ENCODE data around the gene NEMP2.
A peak's percentile ranks its signal among the peaks of the same experiment; 100 is the strongest.

The NEMP2 gene

DNA sequence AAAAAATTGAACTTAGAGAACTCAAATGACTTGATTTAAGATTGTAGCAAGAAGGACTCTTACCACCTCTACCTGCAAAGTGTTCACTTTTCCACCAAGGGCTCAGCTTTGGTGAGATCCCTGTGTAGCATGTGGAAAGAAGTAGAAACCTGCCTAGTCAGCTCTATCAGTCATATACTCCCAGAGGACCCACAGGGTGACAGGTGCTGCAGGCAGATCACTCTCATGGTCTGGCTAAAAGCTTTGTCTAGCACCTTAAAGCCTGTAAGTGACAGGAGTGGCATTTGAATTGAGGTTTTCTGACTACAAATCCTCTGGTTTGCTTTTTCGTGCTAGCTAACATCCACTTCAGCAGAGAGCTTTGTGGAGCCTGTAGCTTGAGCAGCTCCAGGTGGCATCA, 18.7 kb upstream of the NEMP2 start:
- Histone ChIP-seq H3K4me3 (ENCODE audit: low read depth, low read length) (no peak overlapping the region), H3K4me1 (ENCODE audit: control insufficient read depth, insufficient read depth, low read length) (no peaks in the 10 kb centered on the region; the same call in 1 of the 2 replicates), H3K27ac (ENCODE audit: low read depth, low read length) (no peak overlapping the region), H3K9me3 (ENCODE audit: control insufficient read depth, insufficient read depth, low read length) (no peaks in the 10 kb centered on the region), H3K27me3 (ENCODE audit: control insufficient read depth, insufficient read depth, low read length) (no peaks in the 10 kb centered on the region), H3K9ac (ENCODE audit: low read depth, low read length) (no peak overlapping the region), H3K36me3 (ENCODE audit: control insufficient read depth, insufficient read depth, low read length) (no peaks in the 10 kb centered on the region)

- Histone ChIP-seq H3K9ac (ENCODE audit: low read depth, low read length) (no peak overlapping the region), H3K36me3 (ENCODE audit: control insufficient read depth, insufficient read depth, low read length) (no peaks in the 10 kb centered on the region), H3K4me1 (ENCODE audit: control insufficient read depth, insufficient read depth, low read length) (no peaks in the 10 kb centered on the region; the same call in 1 of the 2 replicates), H3K4me3 (ENCODE audit: low read depth, low read length) (no peak overlapping the region), H3K9me3 (ENCODE audit: control insufficient read depth, insufficient read depth, low read length) (no peaks in the 10 kb centered on the region), H3K27me3 (ENCODE audit: control insufficient read depth, insufficient read depth, low read length) (no peaks in the 10 kb centered on the region), H3K27ac (ENCODE audit: low read depth, low read length) (no peak overlapping the region)
These were observed 17.4 kb upstream of the NEMP2 start for GRCh38 chr2:190551928-190552327.

DNA sequence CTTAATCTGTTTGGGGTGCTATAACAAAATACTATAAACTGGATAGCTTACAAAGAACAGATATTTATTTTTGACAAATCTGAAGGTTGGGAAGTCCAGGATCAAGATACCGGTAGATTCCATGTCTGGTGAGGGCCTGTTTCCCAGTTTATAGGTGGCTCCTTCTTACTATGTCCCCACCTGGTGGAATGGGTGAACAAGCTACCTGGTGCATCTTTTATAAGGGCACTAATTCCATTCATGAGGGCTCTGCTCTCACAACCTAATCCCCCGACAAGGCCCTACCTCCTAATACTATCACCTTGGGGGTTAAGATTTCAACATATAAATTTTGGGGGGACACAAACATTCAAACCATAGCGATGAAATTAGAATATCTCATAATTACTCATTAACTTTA, 15.6 kb upstream of the NEMP2 start:
- no peak overlapping the region for H3K4me3 ChIP-seq (ENCODE audit: low read depth, low read length)
- H3K4me1 ChIP-seq (ENCODE audit: control insufficient read depth, insufficient read depth, low read length): no peaks in the 10 kb centered on the region; the same call in 1 of the 2 replicates
- H3K27me3 ChIP-seq (ENCODE audit: control insufficient read depth, insufficient read depth, low read length): no peaks in the 10 kb centered on the region
- H3K9ac ChIP-seq (ENCODE audit: low read depth, low read length): no peak overlapping the region
- no peak overlapping the region for H3K27ac ChIP-seq (ENCODE audit: low read depth, low read length)
- no peaks in the 10 kb centered on the region for H3K9me3 ChIP-seq (ENCODE audit: control insufficient read depth, insufficient read depth, low read length)
- H3K36me3 ChIP-seq (ENCODE audit: control insufficient read depth, insufficient read depth, low read length): no peaks in the 10 kb centered on the region

- Histone ChIP-seq H3K4me3 (ENCODE audit: low read depth, low read length) (no peak overlapping the region), H3K9ac (ENCODE audit: low read depth, low read length) (no peak overlapping the region), H3K4me1 (ENCODE audit: control insufficient read depth, insufficient read depth, low read length) (no peaks in the 10 kb centered on the region), H3K9me3 (ENCODE audit: control insufficient read depth, insufficient read depth, low read length) (no peaks in the 10 kb centered on the region), H3K36me3 (ENCODE audit: control insufficient read depth, insufficient read depth, low read length) (no peaks in the 10 kb centered on the region), H3K27ac (ENCODE audit: low read depth, low read length) (no peak overlapping the region), H3K27me3 (ENCODE audit: control insufficient read depth, insufficient read depth, low read length) (no peaks in the 10 kb centered on the region)
These were observed 13.4 kb upstream of the NEMP2 start for GRCh38 chr2:190547886-190548285.

GRCh38 chr2:190546734-190547133, 12.2 kb upstream of the NEMP2 start:
- H3K4me3 ChIP-seq (ENCODE audit: low read depth, low read length): no peak overlapping the region
- no peaks in the 10 kb centered on the region for H3K4me1 ChIP-seq (ENCODE audit: control insufficient read depth, insufficient read depth, low read length)
- H3K36me3 ChIP-seq (ENCODE audit: control insufficient read depth, insufficient read depth, low read length): no peaks in the 10 kb centered on the region
- H3K9me3 ChIP-seq (ENCODE audit: control insufficient read depth, insufficient read depth, low read length): no peaks in the 10 kb centered on the region
- H3K27me3 ChIP-seq (ENCODE audit: control insufficient read depth, insufficient read depth, low read length): no peaks in the 10 kb centered on the region
- H3K9ac ChIP-seq (ENCODE audit: low read depth, low read length): no peak overlapping the region
- no peak overlapping the region for H3K27ac ChIP-seq (ENCODE audit: low read depth, low read length)

- Histone ChIP-seq H3K36me3 (ENCODE audit: control insufficient read depth, insufficient read depth, low read length) (no peaks in the 10 kb centered on the region), H3K27me3 (ENCODE audit: control insufficient read depth, insufficient read depth, low read length) (no peaks in the 10 kb centered on the region), H3K4me1 (ENCODE audit: control insufficient read depth, insufficient read depth, low read length) (no peaks in the 10 kb centered on the region), H3K9ac (ENCODE audit: low read depth, low read length) (no peak overlapping the region), H3K4me3 (ENCODE audit: low read depth, low read length) (no peak overlapping the region), H3K9me3 (ENCODE audit: control insufficient read depth, insufficient read depth, low read length) (no peaks in the 10 kb centered on the region), H3K27ac (ENCODE audit: low read depth, low read length) (no peak overlapping the region)
These were observed 11.2 kb upstream of the NEMP2 start for GRCh38 chr2:190545555-190546385.

DNA sequence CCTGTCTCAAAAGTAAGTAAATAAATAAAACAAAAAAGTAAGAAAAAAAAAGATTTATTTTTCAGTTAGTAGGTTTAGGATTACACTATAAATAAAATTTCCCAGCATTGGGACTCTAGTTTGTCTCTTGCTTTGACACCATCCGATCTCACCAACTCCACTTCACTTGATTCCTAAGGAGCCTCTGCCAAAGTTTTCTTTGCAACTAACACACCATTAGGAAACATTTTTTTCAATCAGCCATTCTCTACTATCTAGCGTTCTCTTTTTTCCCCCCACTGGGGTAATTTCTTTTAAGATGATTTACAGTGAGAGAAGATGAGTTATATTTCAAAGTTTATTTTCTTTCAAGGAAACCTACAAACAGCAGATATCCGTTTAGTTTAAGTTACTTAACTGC, 10.6 kb upstream of the NEMP2 start:
- H3K27me3 ChIP-seq (ENCODE audit: control insufficient read depth, insufficient read depth, low read length): no peaks in the 10 kb centered on the region
- H3K9ac ChIP-seq (ENCODE audit: low read depth, low read length): no peak overlapping the region
- no peaks in the 10 kb centered on the region for H3K36me3 ChIP-seq (ENCODE audit: control insufficient read depth, insufficient read depth, low read length)
- H3K27ac ChIP-seq (ENCODE audit: low read depth, low read length): no peak overlapping the region
- no peaks in the 10 kb centered on the region for H3K4me1 ChIP-seq (ENCODE audit: control insufficient read depth, insufficient read depth, low read length)
- no peak overlapping the region for H3K4me3 ChIP-seq (ENCODE audit: low read depth, low read length)
- peaks cover 4% of the 10 kb centered on the region; the same call in 1 of the 2 replicates for H3K9me3 ChIP-seq (ENCODE audit: control insufficient read depth, insufficient read depth, low read length)

GRCh38 chr2:190540048-190540447, 5.5 kb upstream of the NEMP2 start:
- Histone ChIP-seq H3K27me3 (ENCODE audit: control insufficient read depth, insufficient read depth, low read length) (no peaks in the 10 kb centered on the region), H3K9me3 (ENCODE audit: control insufficient read depth, insufficient read depth, low read length) (peaks cover 27% of the 10 kb centered on the region), H3K27ac (ENCODE audit: low read depth, low read length) (no peak overlapping the region), H3K4me1 (ENCODE audit: control insufficient read depth, insufficient read depth, low read length) (peaks cover 19% of the 10 kb centered on the region), H3K4me3 (ENCODE audit: low read depth, low read length) (no peak overlapping the region), H3K9ac (ENCODE audit: low read depth, low read length) (no peak overlapping the region), H3K36me3 (ENCODE audit: control insufficient read depth, insufficient read depth, low read length) (no peaks in the 10 kb centered on the region)

GRCh38 chr2:190538201-190538600, 3.7 kb upstream of the NEMP2 start:
- Histone ChIP-seq H3K4me3 (ENCODE audit: low read depth, low read length) (no peak overlapping the region; the same call in 1 of the 2 replicates), H3K9me3 (ENCODE audit: control insufficient read depth, insufficient read depth, low read length) (peaks cover 27% of the 10 kb centered on the region), H3K27me3 (ENCODE audit: control insufficient read depth, insufficient read depth, low read length) (no peaks in the 10 kb centered on the region), H3K4me1 (ENCODE audit: control insufficient read depth, insufficient read depth, low read length) (peaks cover 22% of the 10 kb centered on the region), H3K9ac (ENCODE audit: low read depth, low read length) (no peak overlapping the region), H3K36me3 (ENCODE audit: control insufficient read depth, insufficient read depth, low read length) (no peaks in the 10 kb centered on the region), H3K27ac (ENCODE audit: low read depth, low read length) (no peak overlapping the region)

DNA sequence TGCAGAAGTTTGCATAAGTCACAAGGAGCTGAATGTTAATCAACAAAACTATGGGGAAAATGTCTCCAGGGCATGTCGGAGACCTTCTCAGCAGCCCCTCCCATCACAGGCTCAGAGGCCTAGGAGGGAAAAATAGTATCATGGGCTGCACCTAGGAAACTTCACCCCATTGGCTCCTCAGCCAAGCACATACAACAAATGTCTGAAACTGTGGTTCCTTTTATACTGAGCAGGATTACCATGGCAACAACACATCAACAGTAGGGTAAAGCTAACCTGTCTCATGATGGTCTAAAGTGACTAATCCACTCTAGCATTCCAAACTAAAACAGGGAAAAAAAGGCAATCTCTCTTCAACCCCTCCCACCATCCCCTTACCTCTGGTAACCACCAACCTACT, 3.2 kb upstream of the NEMP2 start:
- Histone ChIP-seq H3K27me3 (ENCODE audit: control insufficient read depth, insufficient read depth, low read length) (no peaks in the 10 kb centered on the region), H3K4me3 (ENCODE audit: low read depth, low read length) (no peak overlapping the region; the same call in 1 of the 2 replicates), H3K36me3 (ENCODE audit: control insufficient read depth, insufficient read depth, low read length) (no peaks in the 10 kb centered on the region), H3K9me3 (ENCODE audit: control insufficient read depth, insufficient read depth, low read length) (peaks cover 27% of the 10 kb centered on the region), H3K27ac (ENCODE audit: low read depth, low read length) (no peak overlapping the region), H3K9ac (ENCODE audit: low read depth, low read length) (no peak overlapping the region), H3K4me1 (ENCODE audit: control insufficient read depth, insufficient read depth, low read length) (peaks cover 22% of the 10 kb centered on the region)

DNA sequence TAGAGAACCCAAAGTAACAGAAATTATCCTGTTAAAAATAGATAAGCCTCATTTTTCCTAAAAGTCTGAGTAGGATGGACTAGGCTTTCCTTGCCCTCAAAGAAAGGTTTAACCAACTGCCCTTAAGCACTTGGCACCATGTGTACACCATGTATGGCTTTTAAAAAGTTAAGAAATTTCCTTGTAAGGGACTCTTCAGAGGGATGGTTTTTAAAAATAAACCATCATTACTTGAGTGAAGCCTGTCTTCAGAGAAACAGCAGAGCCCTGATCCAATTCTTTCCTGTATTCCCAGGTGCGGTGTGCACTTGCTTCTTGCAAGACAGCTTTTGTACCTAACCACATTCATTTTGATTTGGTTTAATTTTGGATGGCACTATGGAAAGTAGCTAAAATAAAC, 1.1 kb upstream of the NEMP2 start:
- Histone ChIP-seq H3K36me3 (ENCODE audit: control insufficient read depth, insufficient read depth, low read length) (no peaks in the 10 kb centered on the region), H3K9ac (ENCODE audit: low read depth, low read length) (no peak overlapping the region), H3K9me3 (ENCODE audit: control insufficient read depth, insufficient read depth, low read length) (peaks cover 27% of the 10 kb centered on the region), H3K4me1 (ENCODE audit: control insufficient read depth, insufficient read depth, low read length) (peaks cover 22% of the 10 kb centered on the region), H3K4me3 (ENCODE audit: low read depth, low read length) (peak overlapping the region; percentile 67), H3K27me3 (ENCODE audit: control insufficient read depth, insufficient read depth, low read length) (no peaks in the 10 kb centered on the region), H3K27ac (ENCODE audit: low read depth, low read length) (peak overlapping the region; percentile 76)

All from HUES48 (cell line).